Measurements from ENCODE around the gene ACTR8. TPM values are rescaled to one million over a fixed set of nuclear protein-coding genes. Genes with fewer than 3 reads are reported as not detected.

Gene ACTR8
- total RNA-seq, 1 donor, result 38.0 TPM

GRCh38 chr3:53820756-53821580, 61.0 kb downstream of the ACTR8 start:
- no peak for DNase-seq (ENCODE audit: low read depth)
- TF ChIP-seq CTCF (IDR thresholded peaks at IDR 0.05; ENCODE audit: insufficient read depth, low read depth, low read length), result no peak
- H3K4me3 ChIP-seq (ENCODE audit: low read depth, low read length), result no peak overlapping the region

GRCh38 chr3:53820084-53820483, 61.9 kb downstream of the ACTR8 start:
- no peak for DNase-seq (ENCODE audit: low read depth)
- TF ChIP-seq CTCF (IDR thresholded peaks at IDR 0.05; ENCODE audit: insufficient read depth, low read depth, low read length), result no peak
- no peak overlapping the region for H3K4me3 ChIP-seq (ENCODE audit: low read depth, low read length)

GRCh38 chr3:53819163-53819868, 62.6 kb downstream of the ACTR8 start:
- no peak overlapping the region for H3K4me3 ChIP-seq (ENCODE audit: low read depth, low read length)
- no peak for TF ChIP-seq CTCF (IDR thresholded peaks at IDR 0.05; ENCODE audit: insufficient read depth, low read depth, low read length)
- no peak for DNase-seq (ENCODE audit: low read depth)

- TF ChIP-seq CTCF (IDR thresholded peaks at IDR 0.05; ENCODE audit: insufficient read depth, low read depth, low read length), result no peak
- H3K4me3 ChIP-seq (ENCODE audit: low read depth, low read length), result no peak overlapping the region
- DNase-seq (ENCODE audit: low read depth), result no peak
These were observed 63.5 kb downstream of the ACTR8 start for GRCh38 chr3:53818221-53819162.

- H3K4me3 ChIP-seq (ENCODE audit: low read depth, low read length), result no peak overlapping the region
- TF ChIP-seq CTCF (IDR thresholded peaks at IDR 0.05; ENCODE audit: insufficient read depth, low read depth, low read length), result no peak
- no peak for DNase-seq (ENCODE audit: low read depth)
These were observed 64.1 kb downstream of the ACTR8 start for GRCh38 chr3:53817809-53818208.

GRCh38 chr3:53817211-53817610, 64.7 kb downstream of the ACTR8 start:
- no peak for TF ChIP-seq CTCF (IDR thresholded peaks at IDR 0.05; ENCODE audit: insufficient read depth, low read depth, low read length)
- no peak for DNase-seq (ENCODE audit: low read depth)
- H3K4me3 ChIP-seq (ENCODE audit: low read depth, low read length), result no peak overlapping the region

Data from fibroblast of villous mesenchyme (primary cell).